Measurements from ENCODE around the gene NECTIN3. TPM values are rescaled to one million over a fixed set of nuclear protein-coding genes. Genes with fewer than 3 reads are reported as not detected.

Gene NECTIN3, protein sequence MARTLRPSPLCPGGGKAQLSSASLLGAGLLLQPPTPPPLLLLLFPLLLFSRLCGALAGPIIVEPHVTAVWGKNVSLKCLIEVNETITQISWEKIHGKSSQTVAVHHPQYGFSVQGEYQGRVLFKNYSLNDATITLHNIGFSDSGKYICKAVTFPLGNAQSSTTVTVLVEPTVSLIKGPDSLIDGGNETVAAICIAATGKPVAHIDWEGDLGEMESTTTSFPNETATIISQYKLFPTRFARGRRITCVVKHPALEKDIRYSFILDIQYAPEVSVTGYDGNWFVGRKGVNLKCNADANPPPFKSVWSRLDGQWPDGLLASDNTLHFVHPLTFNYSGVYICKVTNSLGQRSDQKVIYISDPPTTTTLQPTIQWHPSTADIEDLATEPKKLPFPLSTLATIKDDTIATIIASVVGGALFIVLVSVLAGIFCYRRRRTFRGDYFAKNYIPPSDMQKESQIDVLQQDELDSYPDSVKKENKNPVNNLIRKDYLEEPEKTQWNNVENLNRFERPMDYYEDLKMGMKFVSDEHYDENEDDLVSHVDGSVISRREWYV
- 10 to 100 TPM; 21.0 to 21.8 TPM for total RNA-seq
- long read RNA-seq, donor 1, partial matches to known transcripts = 0 of 8 reads
- long read RNA-seq, donor 1, other reads (novel, unspliced or antisense) = 5 of 8 reads
- long read RNA-seq, donor 2, partial matches to known transcripts = 2 of 3 reads
- long read RNA-seq, donor 2, other reads (novel, unspliced or antisense) = 0 of 3 reads

- peak; percentile 98 for DNase-seq (ENCODE audit: low spot score)
- intact Hi-C loops (cut with DNase I) = no loop called here
These were observed at the start of gene NECTIN3 for GRCh38 chr3:111071257-111072030. TSS of gene NECTIN3 (plus strand) at chr3:111071816. CDS start at chr3:111072018, 202 bp downstream.

- intact Hi-C loops (cut with DNase I) = no loop called here
- no peak for DNase-seq (ENCODE audit: low spot score)
These were observed 43.7 kb upstream of the NECTIN3 start for GRCh38 chr3:111027868-111028267.

- no peak for DNase-seq (ENCODE audit: low spot score)
These were observed 40.1 kb upstream of the NECTIN3 start for GRCh38 chr3:111031538-111031937.

DNA sequence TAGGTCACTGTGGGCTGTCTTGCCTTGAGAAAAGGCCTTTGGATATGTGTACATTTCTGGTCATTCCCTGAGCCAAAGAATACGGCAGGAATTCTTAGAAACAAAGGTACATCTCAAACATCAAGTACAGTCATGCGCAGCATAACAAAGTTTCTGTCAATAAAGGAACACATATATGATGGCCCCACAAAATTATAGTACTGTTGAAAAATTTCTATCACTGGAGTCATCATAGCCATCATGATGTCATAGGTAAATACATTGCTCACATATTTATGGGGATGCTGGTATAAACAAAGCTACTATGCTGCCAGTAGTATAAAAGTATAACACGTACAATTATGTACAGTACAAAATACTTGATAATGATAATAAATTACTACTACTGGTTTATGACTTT is 38.9 kb upstream of the NECTIN3 start:
- intact Hi-C loops (cut with DNase I) = no loop called here
- no peak for DNase-seq (ENCODE audit: low spot score)

More at GRCh38 chr3:111031538-111031937, 40.1 kb upstream of the NECTIN3 start:
- intact Hi-C loops (cut with DNase I) = no loop called here

- intact Hi-C loops (cut with DNase I) = no loop called here
- DNase-seq (ENCODE audit: low spot score) = no peak
These were observed 38.1 kb upstream of the NECTIN3 start for GRCh38 chr3:111033470-111034050.

- intact Hi-C loops (cut with DNase I) = no loop called here
- DNase-seq (ENCODE audit: low spot score) = no peak
These were observed 36.3 kb upstream of the NECTIN3 start for GRCh38 chr3:111035316-111035715.

GRCh38 chr3:111035902-111036301 is 35.7 kb upstream of the NECTIN3 start:
- no peak for DNase-seq (ENCODE audit: low spot score)
- intact Hi-C loops (cut with DNase I) = no loop called here

DNA sequence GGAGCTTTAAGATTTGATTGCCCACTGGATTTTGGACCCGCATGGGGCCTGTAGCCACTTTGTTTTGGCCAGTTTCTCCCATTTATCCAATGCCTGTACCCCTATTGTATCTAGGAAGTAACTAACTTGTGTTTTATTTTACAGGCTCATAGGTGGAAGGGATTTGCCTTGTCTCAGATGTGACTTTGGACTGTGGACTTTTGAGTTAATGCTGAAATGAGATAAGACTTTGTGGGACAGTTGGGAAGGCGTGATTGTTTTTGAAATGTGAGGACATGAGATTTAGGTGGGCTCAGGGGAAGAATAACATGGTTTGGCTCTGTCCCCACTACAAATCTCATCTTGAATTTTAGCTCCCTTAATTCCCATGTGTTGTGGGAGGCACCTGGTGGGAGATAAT is 30.7 kb upstream of the NECTIN3 start:
- intact Hi-C loops (cut with DNase I) = no loop called here
- no peak for DNase-seq (ENCODE audit: low spot score)

DNA sequence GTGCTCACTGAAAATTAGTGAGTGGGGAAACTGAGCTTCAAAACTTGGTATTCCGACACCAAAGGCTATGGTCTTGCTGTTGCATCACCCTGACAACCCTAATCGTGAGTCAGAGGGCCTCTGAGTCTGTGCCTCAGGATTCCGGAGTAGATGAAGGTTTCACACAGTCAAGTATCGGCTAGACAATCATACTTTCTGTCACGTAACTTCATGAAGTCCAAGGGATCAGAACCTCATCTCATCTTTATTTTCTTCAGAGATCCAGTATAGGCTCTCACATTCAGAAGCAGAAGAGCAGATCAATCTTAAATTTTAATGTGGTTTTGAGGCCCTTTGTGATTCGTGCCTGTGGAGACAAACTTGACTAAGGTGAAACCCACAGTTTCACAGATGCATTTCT is 26.1 kb upstream of the NECTIN3 start:
- DNase-seq (ENCODE audit: low spot score) = no peak
- intact Hi-C loops (cut with DNase I) = no loop called here

- intact Hi-C loops (cut with DNase I) = no loop called here
- no peak for DNase-seq (ENCODE audit: low spot score)
These were observed 24.6 kb upstream of the NECTIN3 start for GRCh38 chr3:111047042-111047441.

DNA sequence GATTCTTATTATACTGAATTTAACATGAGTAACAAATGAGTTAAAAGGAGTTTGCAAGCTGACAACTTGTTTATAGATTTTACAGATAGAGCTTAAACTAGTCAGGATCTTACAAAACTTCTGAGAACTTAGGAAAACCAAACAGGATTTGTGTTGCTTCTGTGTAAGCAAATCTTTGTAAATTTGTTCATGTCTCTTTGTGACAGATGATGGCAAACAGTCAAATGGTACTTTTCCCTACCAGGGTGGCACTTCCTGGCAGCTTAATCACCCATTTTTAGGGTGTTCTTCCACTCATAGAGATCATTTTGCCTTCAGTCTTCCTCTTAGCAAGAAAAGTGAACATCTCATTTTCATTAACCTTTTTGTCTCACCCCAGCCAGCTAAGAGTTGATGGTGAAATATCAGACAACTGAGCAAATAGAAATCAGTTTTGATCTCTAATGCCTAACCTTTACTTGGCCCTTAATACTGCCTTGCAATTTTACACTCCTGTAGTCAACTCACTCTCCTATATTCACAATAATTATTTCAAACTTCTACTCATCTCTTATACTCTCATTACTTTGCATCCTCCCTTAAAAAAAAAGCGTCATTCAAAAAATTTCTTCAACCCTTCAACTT is 23.7 kb upstream of the NECTIN3 start:
- intact Hi-C loops (cut with DNase I) = no loop called here
- DNase-seq (ENCODE audit: low spot score) = no peak

DNA sequence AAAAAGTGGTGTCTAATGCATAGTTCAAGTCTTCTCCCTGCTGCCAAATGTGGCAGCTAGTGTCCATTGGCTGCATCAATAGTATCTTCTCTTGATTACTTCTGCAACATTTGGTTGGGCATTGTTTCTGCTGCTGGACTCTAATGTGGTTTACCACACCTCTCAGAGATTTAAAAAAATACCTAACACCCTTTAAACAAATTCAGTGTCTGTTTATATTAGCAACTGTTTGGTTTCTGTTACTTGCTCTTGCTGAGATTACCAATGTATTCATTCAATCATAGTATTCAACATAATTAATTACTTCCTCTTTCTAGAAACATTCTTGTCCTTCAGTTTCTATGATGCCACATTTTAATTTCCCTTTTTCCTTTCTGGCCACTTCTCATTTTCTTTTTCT is 20.3 kb upstream of the NECTIN3 start:
- intact Hi-C loops (cut with DNase I) = no loop called here
- no peak for DNase-seq (ENCODE audit: low spot score)

DNA sequence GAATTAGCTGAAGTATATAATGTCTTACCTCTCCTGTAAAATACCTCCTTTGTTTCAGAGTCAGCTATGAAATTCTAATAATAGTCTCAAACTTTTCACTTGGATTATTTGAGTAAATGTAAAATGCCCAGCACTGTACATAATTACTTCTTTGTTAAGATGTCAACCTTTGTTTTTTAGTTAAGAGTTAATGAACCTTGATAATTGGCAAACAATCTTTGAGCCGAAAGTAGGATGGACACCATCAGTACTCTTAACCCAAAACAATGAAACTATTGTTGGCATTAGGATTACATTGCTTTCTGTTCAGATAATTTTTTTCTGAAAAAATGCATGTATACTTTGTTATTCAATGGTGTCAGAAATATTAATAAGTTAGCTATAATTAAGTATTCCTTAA is 3.0 kb upstream of the NECTIN3 start:
- no peak for DNase-seq (ENCODE audit: low spot score)
- intact Hi-C loops (cut with DNase I) = no loop called here

- intact Hi-C loops (cut with DNase I) = no loop called here
- no peak for DNase-seq (ENCODE audit: low spot score)
These were observed 1.4 kb upstream of the NECTIN3 start for GRCh38 chr3:111069974-111070771.

DNA sequence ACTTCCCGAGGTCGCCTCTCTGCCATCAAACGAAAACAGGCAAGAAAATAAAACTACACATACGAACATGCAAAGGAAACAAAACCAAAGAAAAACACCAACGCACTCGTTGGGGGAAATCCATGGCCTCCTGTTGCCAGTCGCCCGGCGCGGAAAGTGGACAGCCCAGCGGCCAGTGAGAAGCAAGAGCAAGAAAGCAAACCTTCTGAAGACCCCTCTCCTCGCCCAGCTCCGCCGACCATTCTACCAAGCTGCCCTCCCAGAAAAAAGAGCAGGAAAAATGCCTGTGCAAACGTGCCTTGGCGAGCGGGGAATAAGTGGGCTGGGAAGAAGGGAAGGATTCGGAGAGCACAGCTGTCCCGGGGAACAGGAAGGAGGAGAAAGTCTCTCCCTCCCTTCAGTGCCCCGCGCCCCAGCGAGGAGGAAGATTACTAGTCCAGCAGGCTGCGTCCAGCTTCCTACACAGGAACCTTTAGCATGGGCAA is 802 bp upstream of the NECTIN3 start:
- DNase-seq (ENCODE audit: low spot score) = peak; percentile 80
- intact Hi-C loops (cut with DNase I) = no loop called here

- intact Hi-C loops (cut with DNase I) = no loop called here
- DNase-seq (ENCODE audit: low spot score) = peak; percentile 81
These were observed 660 bp downstream of the NECTIN3 start for GRCh38 chr3:111072031-111072921.

GRCh38 chr3:111073218-111073617 is 1.6 kb downstream of the NECTIN3 start:
- intact Hi-C loops (cut with DNase I) = no loop called here
- DNase-seq (ENCODE audit: low spot score) = no peak
